Measurements from ENCODE around the gene PHF12.

GRCh38 chr17:28950752-28951427 is 428 bp downstream of the PHF12 start:
- TF ChIP-seq TSHZ2 (CRISPR knock-in tag; IDR thresholded peaks at IDR 0.05) (no peak), SNAI2 (CRISPR knock-in tag; IDR thresholded peaks at IDR 0.05) (no peak), ZFP3 (CRISPR knock-in tag; IDR thresholded peaks at IDR 0.05) (no peak), ARNTL (CRISPR knock-in tag; IDR thresholded peaks at IDR 0.05; ENCODE audit: borderline replicate concordance, low read depth) (no peak), CSDC2 (CRISPR knock-in tag; IDR thresholded peaks at IDR 0.05) (no peak), BACH2 (CRISPR knock-in tag; IDR thresholded peaks at IDR 0.05; ENCODE audit: borderline replicate concordance) (no peak), CREB5 (CRISPR knock-in tag; IDR thresholded peaks at IDR 0.05; ENCODE audit: low read depth) (no peak), CSRNP3 (CRISPR knock-in tag; IDR thresholded peaks at IDR 0.05) (no peak), ESRRG (CRISPR knock-in tag; IDR thresholded peaks at IDR 0.05) (no peak), ZFP30 (CRISPR knock-in tag; IDR thresholded peaks at IDR 0.05) (no peak), PATZ1 (CRISPR knock-in tag; IDR thresholded peaks at IDR 0.05; ENCODE audit: borderline replicate concordance) (no peak), ZNF8 (CRISPR knock-in tag; IDR thresholded peaks at IDR 0.05) (no peak), RARB (CRISPR knock-in tag; IDR thresholded peaks at IDR 0.05) (no peak), TOX (CRISPR knock-in tag; IDR thresholded peaks at IDR 0.05; ENCODE audit: borderline replicate concordance) (no peak)
